Epithelial cell of alveolus of lung (primary cell): ENCODE results near the gene CR1. TPM values are rescaled to one million over a fixed set of nuclear protein-coding genes. Genes with fewer than 3 reads are reported as not detected.

Source experiments
- total RNA-seq: library from RNA; depleted of rRNA; stranded (reverse); fragments of >200 nt; gene quantifications from 2 replicates; pipeline ENCODE4 v1.2.1, GENCODE V29; 2015

Gene CR1
- not detected in 2 replicates for total RNA-seq

DNA sequence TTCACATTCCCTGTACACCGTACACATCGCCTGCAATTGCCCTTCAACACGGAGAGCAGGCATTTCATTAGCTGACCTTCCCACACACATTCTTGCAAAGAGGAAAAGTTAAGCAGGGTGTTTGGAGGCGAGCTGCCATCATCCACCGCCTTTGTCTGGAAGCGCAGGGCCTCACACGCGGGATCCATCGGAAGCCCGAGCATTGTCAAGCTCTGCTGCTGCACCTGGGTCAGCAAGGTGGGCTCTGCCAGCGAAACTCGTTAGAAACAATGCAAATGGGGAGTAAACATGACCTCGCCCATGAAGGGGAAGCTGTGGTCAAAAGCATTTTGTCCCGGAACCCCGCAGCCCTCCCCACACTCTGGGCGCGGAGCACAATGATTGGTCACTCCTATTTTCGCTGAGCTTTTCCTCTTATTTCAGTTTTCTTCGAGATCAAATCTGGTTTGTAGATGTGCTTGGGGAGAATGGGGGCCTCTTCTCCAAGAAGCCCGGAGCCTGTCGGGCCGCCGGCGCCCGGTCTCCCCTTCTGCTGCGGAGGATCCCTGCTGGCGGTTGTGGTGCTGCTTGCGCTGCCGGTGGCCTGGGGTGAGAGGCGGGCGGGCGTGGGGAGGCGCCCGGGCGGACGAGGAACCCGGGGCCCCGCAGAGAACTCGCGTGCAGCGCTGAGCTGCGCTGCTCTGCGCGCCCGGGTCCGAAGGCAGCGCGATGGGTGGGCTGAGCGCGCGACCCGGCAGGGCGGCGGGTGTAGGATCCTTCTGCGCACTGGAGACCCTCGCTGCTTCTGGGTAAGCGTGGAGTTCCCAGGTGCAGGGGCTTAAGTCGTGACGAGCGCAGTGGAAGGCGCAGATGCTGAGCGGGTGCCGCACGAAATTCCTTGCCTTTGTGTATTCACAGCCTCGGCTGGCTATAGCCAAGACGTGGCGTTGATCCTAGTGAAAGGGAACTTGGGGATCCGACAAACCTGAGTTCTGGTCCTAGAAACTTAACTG, at the start of gene CR1:
TSS of gene CR1 (plus strand) at position 357 of the 992 bp plus-strand sequence. CDS start at position 468, 111 bp downstream.

DNA sequence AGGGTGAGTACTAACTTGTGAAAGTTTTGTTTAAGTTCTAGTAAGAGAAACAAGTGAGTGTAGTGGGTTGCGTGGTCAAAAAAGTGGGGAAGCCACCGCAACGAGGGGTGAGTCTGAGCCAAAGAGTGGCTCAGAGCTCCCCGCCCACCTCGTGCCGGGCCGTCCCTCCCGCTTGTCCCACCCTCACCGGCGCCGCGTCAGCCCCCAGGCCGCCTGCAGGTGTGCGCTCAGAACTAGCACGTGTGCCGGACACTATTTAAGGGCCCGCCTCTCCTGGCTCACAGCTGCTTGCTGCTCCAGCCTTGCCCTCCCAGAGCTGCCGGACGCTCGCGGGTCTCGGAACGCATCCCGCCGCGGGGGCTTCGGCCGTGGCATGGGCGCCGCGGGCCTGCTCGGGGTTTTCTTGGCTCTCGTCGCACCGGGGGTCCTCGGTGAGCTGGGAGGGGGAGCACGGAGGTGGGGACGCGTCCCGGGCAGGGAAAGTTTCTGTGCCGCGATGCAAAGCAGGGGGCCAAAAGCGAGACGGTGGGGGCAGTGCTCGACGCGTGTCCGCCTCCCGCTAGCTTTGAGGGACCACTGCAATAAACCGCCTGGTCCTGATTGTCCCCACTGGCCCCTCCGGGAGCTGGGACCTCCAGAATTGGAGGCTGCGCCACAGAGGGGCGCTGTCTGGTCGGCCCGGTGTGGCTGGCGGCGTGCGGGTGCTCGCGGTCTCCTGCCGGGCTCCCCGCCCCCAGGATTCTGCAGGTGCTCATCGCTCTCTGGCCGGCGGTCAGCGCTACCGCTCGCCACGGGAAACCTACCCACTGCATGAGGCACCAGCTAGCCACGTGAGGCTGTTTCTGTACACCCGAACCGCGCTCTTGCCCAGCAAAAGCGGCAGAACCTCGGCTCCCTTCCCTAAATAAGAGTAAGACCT, 41.7 kb upstream of the CR1 start, which contains the start of gene CR2:
TSS of gene CR2 (plus strand) at position 283 of the 919 bp plus-strand sequence. CDS start at position 374, 91 bp downstream.

DNA sequence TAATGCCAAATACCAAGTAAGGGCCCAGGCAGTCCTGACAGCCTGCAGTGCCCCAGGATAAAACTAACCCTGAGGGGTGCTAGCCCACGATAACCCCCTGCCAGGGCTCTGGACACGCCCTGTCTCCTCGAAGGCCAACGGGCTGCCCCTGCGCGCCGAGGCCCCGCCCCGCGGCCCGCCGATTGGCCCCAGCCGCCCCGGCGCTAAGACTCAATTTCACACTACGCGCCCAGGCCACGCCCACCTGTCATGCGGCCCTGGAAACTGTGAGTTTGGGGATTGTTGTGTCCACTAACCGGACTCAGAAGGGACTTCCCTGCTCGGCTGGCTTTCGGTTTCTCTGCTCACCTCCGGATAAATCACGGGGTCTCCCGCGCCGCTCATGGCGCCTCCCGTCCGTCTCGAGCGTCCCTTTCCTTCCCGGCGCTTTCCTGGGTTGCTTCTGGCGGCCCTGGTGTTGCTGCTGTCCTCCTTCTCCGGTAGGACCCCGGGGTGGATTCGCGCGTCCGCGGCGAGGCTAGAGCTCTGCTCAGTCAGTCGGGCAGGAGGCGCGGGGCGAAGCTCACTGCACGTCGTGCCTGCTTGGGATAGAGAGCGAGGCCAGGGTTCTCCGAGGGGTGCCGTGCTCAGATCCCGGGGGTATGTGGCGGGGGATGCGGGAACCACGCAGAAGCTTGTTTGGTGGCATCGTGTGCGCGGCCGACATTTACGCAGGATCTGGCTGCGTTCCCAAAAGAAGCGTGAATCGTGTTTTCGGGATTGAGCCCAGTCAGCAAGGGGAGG, 149.1 kb downstream of the CR1 start, which contains the start of gene CR1L:
TSS of gene CR1L (plus strand) at position 282 of the 783 bp plus-strand sequence. CDS start at position 383, 101 bp downstream.

Other genes starting within 250 kb of the CR1 start
- 29.6 and 36.3 TPM in 2 replicates for gene CD55, start 174.5 kb upstream of the CR1 start, total RNA-seq
- gene CR2, start 41.8 kb upstream of the CR1 start, total RNA-seq, result not detected in 2 replicates
- not detected in 2 replicates for gene CR1L, start 149.0 kb downstream of the CR1 start, total RNA-seq